HUDEP-2 (cell line): ENCODE data around the gene DAND5.
"Not testable (repeated sequence)": the region's sequence is repeated elsewhere in the genome, so short reads cannot be mapped to it uniquely, and the experiment has no call there.

Source experiments
- DNase-seq, 76 experiments: peaks; one replicate each; lab custom pipeline; 2025; ENCODE audit not compliant: unreplicated experiment in 76 of 76; lab: John Stamatoyannopoulos, UW

Gene DAND5

DNA sequence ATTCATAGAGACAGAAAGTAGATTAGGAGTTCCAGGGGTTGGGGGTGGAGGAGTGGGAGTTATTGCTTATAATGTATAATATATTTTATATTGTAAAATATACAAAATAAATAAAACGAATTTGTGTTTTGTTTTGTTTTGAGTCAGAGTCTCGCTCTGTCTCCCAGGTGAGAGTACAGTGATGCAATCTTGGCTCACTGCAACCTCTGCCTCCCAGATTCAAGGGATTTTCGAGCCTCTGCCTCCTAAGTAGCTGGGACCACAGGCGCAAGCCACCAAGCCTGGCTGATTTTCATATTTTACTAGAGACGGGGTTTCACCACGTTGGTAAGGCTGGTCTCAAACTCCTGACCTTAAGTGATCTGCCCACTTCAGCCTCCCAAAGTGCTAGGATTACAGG is 9.9 kb upstream of the DAND5 start:
- DNase-seq, result no peak

DNA sequence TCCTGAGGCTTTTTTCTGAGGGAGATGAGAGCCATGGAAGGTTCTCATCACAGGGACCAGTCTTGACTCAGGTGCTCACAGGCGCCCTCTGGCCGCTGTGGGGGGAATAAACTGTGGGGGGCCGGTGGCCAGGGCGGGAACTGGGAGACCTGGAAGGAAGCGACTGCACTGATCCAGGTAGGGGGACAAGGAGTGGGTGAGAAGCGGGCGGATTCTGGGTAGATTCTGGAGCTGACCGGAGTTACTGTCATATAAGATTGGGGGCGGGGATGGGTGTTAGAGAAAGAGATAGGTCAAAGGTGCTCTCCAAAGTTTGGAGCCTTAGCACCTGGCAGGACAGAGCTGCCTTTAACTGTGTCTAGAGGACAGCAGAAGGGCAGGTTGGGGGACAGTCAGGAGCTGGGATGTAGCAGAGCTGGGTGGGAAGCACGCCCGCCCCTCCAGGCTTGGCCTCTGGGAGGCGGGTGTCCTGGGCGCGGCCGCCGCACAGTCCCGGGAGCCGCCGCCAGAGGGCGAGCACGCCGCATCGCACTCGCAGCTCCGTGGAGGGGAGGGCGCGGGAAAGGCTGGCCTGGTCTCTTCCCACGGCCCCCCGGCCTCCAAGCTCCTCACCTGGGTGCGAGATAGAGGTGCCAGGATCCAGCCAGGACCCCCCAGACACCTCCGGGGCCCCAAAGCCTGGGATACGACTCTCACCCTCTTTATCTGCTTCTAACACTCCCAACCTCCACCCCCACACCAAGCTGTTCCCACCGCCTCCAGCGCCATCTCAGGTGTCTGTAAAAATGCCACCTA is 4.2 kb upstream of the DAND5 start:
- peak in 73 of 76 experiments; percentile 50 to 96 (median 84) for DNase-seq

GRCh38 chr19:12965812-12966135 is 3.6 kb upstream of the DAND5 start:
- DNase-seq, result no peak

DNA sequence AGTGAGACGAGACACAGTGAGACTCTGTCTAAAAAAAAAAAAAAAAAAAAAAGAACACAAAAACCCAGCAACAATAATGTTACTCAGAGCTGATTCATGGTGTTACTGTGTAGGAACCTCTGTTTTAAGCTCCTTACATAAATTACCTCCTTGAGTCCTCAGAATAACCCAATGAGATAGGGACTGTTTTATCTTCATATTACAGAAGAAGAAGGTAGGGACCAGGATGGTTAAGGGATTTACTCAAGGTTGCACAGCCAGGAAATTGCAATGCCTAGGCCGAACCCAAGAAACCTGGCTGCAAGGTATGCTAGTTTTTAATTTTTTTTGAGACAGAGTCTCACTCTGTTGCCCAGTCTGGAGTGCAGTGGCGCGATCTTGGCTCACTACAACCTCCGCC is 1.5 kb upstream of the DAND5 start:
- DNase-seq, result no peak

DNA sequence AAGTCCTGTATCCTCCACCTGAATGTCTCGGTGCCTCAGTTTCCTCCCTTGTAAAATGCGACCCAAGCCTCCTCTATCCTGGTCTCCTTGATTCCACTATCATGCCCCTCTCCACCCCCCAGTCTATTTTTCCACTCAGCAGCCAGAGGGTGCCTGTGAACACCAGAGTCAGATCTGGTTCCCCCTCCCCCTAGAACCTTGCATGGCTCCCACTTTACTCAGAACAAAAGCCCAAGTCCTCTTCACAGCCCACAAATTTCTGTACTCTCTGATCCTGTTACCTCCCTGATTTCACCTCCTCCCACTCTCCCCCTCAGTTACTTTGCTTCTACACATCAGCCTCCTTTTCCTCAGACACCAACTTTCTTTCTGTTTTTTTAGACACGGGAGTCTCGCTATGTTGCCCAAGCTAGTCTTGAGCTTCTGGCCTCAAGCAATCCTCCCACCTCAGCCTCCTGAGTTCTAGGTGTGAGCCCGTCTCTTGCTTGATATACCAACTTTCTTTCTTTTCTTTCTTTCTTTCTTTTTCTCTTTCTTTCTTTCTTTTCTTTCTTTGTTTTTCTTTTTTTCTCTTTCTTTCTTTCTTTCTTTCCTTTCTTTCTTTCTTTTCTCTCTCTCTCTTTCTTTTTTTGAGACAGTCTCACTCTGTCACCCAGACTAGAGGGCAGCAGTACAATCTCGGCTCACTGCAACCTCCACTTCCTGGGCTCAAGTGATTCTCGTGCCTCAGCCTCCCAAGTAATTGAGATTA is 869 bp downstream of the DAND5 start:
- no peak for DNase-seq

DNA sequence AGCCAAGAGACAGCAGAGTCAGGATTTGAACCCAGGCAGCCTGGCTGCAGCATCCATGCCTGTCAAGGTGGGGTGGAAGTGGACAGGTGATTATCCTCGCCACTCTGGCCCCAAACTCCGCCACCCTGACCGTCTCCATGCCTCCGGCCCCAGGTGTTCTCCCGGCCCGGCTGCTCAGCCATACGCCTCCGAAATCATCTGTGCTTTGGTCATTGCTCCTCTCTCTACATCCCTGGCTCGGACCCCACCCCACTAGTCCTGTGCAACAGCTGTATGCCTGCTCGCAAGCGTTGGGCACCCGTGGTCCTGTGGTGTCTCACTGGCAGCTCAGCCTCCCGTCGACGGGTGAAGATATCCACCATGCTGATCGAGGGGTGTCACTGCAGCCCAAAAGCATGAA is 3.9 kb downstream of the DAND5 start:
- DNase-seq, result no peak

DNA sequence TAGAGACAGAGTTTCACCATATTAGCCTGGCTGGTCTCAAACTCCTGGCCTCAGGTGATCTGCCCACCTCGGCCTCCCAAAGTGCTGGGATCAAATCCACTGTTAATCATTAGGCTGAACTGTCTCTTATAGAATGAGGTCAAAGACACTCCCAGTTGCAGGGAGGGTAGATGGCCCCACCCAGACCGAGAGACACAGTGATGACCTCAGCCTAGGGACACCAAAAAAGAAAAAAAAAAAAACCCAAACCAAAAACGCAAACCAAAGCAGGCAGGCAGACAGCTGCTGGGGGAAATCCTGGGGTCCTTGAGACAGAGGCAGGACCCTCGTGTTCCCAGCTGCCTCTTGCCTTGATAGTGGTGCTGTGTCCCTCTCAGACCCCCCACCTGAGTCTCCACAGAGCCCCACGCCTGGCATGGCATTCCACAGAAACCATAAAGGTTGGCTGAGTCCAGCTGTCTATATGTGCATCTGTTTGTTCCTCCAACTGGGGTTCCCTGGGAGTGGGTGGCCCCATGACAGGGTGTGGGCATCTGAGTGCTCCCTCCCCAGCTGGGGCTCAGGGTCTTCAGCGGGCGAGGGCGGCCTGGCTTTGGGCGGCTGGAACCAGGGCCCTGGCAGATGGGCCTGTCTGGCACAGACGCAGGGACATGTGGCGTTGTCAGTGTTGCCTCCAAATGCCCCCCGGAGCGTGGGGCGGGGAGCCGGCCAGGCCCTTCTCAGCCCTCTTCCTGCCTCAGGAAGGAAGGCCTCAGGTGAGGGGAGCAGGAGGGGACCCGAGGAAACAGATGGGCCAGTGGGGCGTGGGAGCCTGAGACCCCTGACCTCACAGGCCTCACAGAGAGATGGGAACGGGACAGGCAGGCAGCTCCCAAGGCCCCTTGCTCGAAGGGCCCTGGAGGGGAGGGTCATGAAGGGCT is 5.2 kb downstream of the DAND5 start:
- peak in 57 of 76 experiments; percentile 20 to 74 (median 54) for DNase-seq

DNA sequence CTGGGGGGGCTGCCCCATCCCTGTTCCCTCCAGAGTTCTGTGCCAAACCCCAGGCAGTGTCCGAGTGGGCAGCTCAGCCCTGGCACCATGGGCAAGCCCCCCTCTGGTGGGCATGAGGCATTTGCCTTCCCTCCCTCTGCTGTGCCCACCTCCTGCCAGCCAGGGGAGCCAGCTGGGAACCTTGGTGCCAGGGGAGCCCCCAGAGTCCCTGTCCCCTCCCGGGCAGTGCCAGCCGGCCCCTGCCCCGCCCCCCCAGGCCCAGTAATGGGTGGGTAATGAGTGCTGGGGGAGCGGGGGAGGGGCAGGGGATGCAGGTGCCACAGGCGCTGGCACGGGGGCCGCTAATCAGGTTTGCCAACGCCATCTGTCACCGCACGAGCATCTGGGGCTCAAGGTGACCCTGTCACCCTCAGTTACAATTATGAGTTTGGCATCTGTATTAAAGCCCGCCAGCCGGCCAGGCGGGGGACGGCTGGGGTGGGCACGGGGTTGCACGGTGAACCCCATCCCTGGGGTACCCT is 5.9 kb downstream of the DAND5 start:
- no peak for DNase-seq

GRCh38 chr19:12976109-12976508 is 6.7 kb downstream of the DAND5 start:
- not testable (repeated sequence) for DNase-seq

DNA sequence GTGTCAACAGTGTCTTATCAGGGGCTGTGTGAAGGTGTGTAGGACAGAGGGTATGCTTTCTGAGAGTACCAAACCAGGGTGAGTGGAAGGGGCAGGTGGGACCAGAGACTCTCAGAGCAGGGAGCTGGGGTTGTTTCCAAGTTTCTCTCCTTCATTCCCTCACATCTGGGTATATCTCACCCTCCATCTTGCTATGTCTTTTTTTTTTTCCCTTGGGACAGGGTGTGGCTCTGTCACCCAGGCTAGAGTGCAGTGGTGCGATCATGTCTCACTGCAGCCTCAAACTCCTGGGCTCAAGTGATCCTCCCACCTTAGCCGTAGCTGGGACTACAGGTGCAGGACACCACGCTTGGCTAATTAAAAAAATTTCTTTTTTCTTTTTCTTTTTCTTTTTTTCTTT is 10.6 kb downstream of the DAND5 start:
- no peak for DNase-seq

GRCh38 chr19:12982648-12983047 is 13.3 kb downstream of the DAND5 start:
- no peak for DNase-seq

GRCh38 chr19:12983091-12983490 is 13.7 kb downstream of the DAND5 start:
- no peak for DNase-seq

GRCh38 chr19:12983542-12984142 is 14.3 kb downstream of the DAND5 start:
- DNase-seq, result peak in 70 of 76 experiments; percentile 38 to 91 (median 76)

- DNase-seq, result peak in 1 of 76 experiments; percentile 23
These were observed 14.8 kb downstream of the DAND5 start for GRCh38 chr19:12984143-12984627.

DNA sequence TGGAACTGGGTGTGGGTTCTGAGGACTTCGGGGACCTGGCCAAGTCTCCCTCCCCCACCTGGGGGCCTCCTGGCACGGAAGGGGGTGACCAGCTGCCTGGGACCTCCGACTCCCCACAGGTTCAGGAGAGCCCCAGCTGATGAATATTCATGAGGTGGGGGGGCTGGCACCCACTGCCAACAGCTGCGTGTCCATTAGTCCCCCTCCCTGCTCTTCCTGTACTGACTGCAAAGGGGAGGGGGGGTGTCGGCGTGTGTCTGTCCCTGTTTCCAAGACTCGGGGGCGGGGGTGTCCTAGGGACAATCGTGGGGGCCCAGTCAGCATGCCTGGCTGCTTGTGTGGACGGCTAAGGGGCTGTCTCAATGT is 15.3 kb downstream of the DAND5 start:
- DNase-seq, result no peak

- peak in 12 of 76 experiments; percentile 14 to 55 (median 35) for DNase-seq
These were observed 15.8 kb downstream of the DAND5 start for GRCh38 chr19:12985049-12985776.

GRCh38 chr19:12986726-12987125 is 17.4 kb downstream of the DAND5 start:
- no peak for DNase-seq

- DNase-seq, result no peak
These were observed 17.8 kb downstream of the DAND5 start for GRCh38 chr19:12987190-12987589.

DNA sequence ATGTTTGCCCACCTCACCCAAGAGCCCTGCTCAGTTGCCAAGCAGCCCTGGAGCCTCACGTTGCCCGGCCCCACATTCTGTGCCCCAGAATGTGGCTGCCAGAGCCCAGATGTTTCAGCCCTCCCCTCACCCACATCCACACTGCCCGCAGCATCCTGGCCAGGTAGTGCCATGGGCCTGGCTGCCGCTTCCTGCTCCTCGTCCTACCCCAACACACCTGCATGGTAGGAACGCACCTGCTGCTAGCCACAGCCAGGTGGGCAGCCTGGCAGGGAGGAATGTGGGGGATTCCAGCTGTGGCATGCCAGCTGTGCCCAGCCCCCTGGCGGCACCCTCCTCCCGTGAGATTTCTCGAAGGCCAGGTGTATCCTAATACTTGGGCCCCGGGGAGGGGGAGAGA is 18.4 kb downstream of the DAND5 start:
- DNase-seq, result no peak

GRCh38 chr19:12990431-12990830 is 21.1 kb downstream of the DAND5 start:
- DNase-seq, result no peak
